Calu3 (cell line): ENCODE results near the gene ZNF644. TPM values are rescaled to one million over a fixed set of nuclear protein-coding genes. Genes with fewer than 3 reads are reported as not detected.

ENCODE experiments used
- BruUV-seq: library from RNA; stranded (reverse); fragments of 400-500 nt; replicated peaks from 2 replicates; lab custom pipeline; 2021; lab: Mats Ljungman, UMichigan
- CTCF ChIA-PET: fragments of 300-600 bp; sonication (Branson Sonifier 250); formaldehyde crosslinking; loops from one replicate; lab custom pipeline; 2022; ENCODE audit warnings: antibody characterized with exemption; lab: Charles Lee
- DNase-seq: peaks from one replicate; pipeline ENCODE4 v3.0.0; 2022
- H3K27ac Mint-ChIP-seq: one replicate; pipeline ENCODE4 v1.8.0; 2022; ENCODE audit warnings: mixed read lengths; ENCODE audit not compliant: unreplicated experiment
- H3K27me3 Mint-ChIP-seq: one replicate; pipeline ENCODE4 v1.8.0; 2022; ENCODE audit warnings: mixed read lengths; ENCODE audit not compliant: unreplicated experiment
- H3K36me3 Mint-ChIP-seq: one replicate; pipeline ENCODE4 v1.8.0; 2022; ENCODE audit warnings: mild to moderate bottlenecking, moderate library complexity, mixed read lengths; ENCODE audit not compliant: insufficient read depth, unreplicated experiment
- H3K4me1 Mint-ChIP-seq: one replicate; pipeline ENCODE4 v1.8.0; 2022; ENCODE audit warnings: mild to moderate bottlenecking, low read depth, mixed read lengths; ENCODE audit not compliant: unreplicated experiment
- H3K4me3 Mint-ChIP-seq: one replicate; pipeline ENCODE4 v1.8.0; 2022; ENCODE audit warnings: mild to moderate bottlenecking, low read depth, moderate library complexity, mixed read lengths; ENCODE audit not compliant: unreplicated experiment
- H3K9me3 Mint-ChIP-seq: one replicate; pipeline ENCODE4 v1.8.0; 2022; ENCODE audit warnings: low read depth, mixed read lengths; ENCODE audit not compliant: unreplicated experiment
- CTCF ChIP-seq: fragments of 200-600 bp; IDR thresholded peaks from one replicate; pipeline ENCODE4 v1.8.0; 2022; ENCODE audit warnings: antibody characterized with exemption; ENCODE audit not compliant: unreplicated experiment
- intact Hi-C: fragments of 100-400 bp; cut with micrococcal nuclease; formaldehyde crosslinking; loops from one replicate; pipeline ENCODE4 v1.10.0; 2022; ENCODE audit not compliant: unreplicated experiment
- total RNA-seq: library from RNA; stranded (reverse); gene quantifications from 2 replicates; pipeline ENCODE4 v1.2.3, GENCODE V29; 2022

ZNF644 gene
- total RNA-seq, 1 experiment from 2014 or later: 76.0 TPM

DNA sequence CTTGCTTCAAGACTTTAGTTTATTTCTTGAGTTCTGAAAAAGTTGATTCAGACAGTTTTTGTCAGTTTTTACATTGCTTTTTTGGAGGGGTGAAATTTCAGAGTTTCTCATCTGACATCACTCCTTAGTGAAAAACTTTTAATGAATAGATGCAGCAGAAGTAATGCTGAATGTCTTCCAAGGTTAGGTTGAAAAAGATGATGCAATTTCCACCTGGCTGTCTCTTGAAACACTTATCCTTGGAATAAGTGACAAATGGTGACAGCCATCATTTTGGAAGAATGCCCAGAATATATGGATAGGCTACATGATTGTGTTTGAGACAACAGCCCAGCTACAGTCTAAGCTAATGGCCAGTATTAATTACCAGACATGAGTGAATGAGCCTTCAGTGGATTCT, 140.8 kb downstream of the ZNF644 start:
- CTCF ChIA-PET: no interaction called here
- Mint-ChIP-seq H3K4me1 (no peaks in the 10 kb centered on the region), H3K36me3 (no peaks in the 10 kb centered on the region), H3K9me3 (peaks cover 13% of the 10 kb centered on the region), H3K27ac (no peak overlapping the region), H3K27me3 (no peaks in the 10 kb centered on the region), H3K4me3 (no peak overlapping the region)
- no TSS peak for BruUV-seq
- no peak for TF ChIP-seq CTCF
- DNase-seq: no peak
- intact Hi-C loops: no loop called here

GRCh38 chr1:90879281-90879680, 142.6 kb downstream of the ZNF644 start:
- no TSS peak for BruUV-seq
- no peak overlapping the region for H3K27ac Mint-ChIP-seq
- CTCF ChIA-PET: no interaction called here
- H3K4me1 Mint-ChIP-seq: no peaks in the 10 kb centered on the region
- H3K36me3 Mint-ChIP-seq: no peaks in the 10 kb centered on the region
- TF ChIP-seq CTCF: no peak
- DNase-seq: no peak
- H3K4me3 Mint-ChIP-seq: no peak overlapping the region
- peaks cover 13% of the 10 kb centered on the region for H3K9me3 Mint-ChIP-seq
- intact Hi-C loops: no loop called here
- H3K27me3 Mint-ChIP-seq: no peaks in the 10 kb centered on the region

- CTCF ChIA-PET: no interaction called here
- Mint-ChIP-seq H3K4me3 (no peak overlapping the region), H3K36me3 (no peaks in the 10 kb centered on the region), H3K27ac (no peak overlapping the region), H3K27me3 (no peaks in the 10 kb centered on the region), H3K4me1 (no peaks in the 10 kb centered on the region), H3K9me3 (peaks cover 11% of the 10 kb centered on the region)
- no peak for DNase-seq
- TF ChIP-seq CTCF: no peak
- intact Hi-C loops: no loop called here
- no TSS peak for BruUV-seq
Observed at GRCh38 chr1:90876101-90876500, 145.7 kb downstream of the ZNF644 start.
